Esophagus muscularis mucosa (tissue), 4 donors: ENCODE results near the gene BCL2L1. TPM values are rescaled to one million over a fixed set of nuclear protein-coding genes. Genes with fewer than 3 reads are reported as not detected.

Experiments used
- DNase-seq: peaks from one replicate; pipeline ENCODE4 v3.0.0-alpha.2; 2017; ENCODE audit errors: extremely low spot score
- H3K27ac ChIP-seq, 4 donors: fragments of 200-600 bp; sonication (generic); replicated peaks in 1 of 4; 1 replicate in 3 of 4; 2 replicates in 1 of 4; pipeline ENCODE4 v1.5.1; 2016 to 2019; ENCODE audit warnings: mild to moderate bottlenecking in 1 of 4
- H3K27me3 ChIP-seq, 4 donors: fragments of 200-600 bp; sonication (generic); one replicate each; pipeline versions ENCODE4 v1.5.1 to v1.6.0; 2016 to 2019
- H3K36me3 ChIP-seq, 4 donors: fragments of 200-600 bp; sonication (generic); one replicate each; pipeline ENCODE4 v1.5.1; 2016 to 2019
- H3K4me1 ChIP-seq, 4 donors: fragments of 200-600 bp; sonication (generic); one replicate each; pipeline ENCODE4 v1.5.1; 2016 to 2019
- H3K4me3 ChIP-seq, 4 donors: fragments of 200-600 bp; sonication (generic); 1 replicate in 2 of 4; 2 replicates in 2 of 4; pipeline ENCODE4 v1.5.1; 2016 to 2019; ENCODE audit warnings: mild to moderate bottlenecking in 4 of 4, moderate library complexity in 1 of 4
- H3K9me3 ChIP-seq, 4 donors: fragments of 200-600 bp; sonication (generic); 1 replicate in 3 of 4; 2 replicates in 1 of 4; pipeline ENCODE4 v1.5.1; 2016 to 2019
- EP300 ChIP-seq: sonication (generic); formaldehyde crosslinking; IDR thresholded peaks from one replicate; pipeline ENCODE4 v1.6.1; 2017; ENCODE audit warnings: antibody characterized with exemption
- POLR2A ChIP-seq: fragments of 450-650 bp; IDR thresholded peaks from one replicate; pipeline ENCODE4 v1.6.1; 2017; ENCODE audit warnings: antibody characterized with exemption, moderate library complexity, mild to moderate bottlenecking, low read depth
- POLR2AphosphoS5 ChIP-seq, 2 donors: sonication (generic); formaldehyde crosslinking; IDR thresholded peaks; one replicate each; pipeline ENCODE4 v1.6.1; 2017; ENCODE audit warnings: antibody characterized with exemption in 2 of 2
- whole genome bisulfite sequencing: methylation state at CpG from one replicate; pipeline ENCODE4 v1.1.5; 2018; 5-methylcytosine and 5-hydroxymethylcytosine counted together
- intact Hi-C: fragments of 100-400 bp; cut with DNase I; formaldehyde crosslinking; loops from one replicate; pipeline ENCODE4 v1.15.1; 2023
- total RNA-seq, 4 donors: library from RNA; depleted of rRNA; stranded (reverse); fragments of >200 nt; gene quantifications; one replicate each; pipeline versions ENCODE4 v1.1.0 to v1.2.1, GENCODE V29; 2016
- TF ChIP-seq, protein P1 (sequence below), 3 experiments: fragments of 200-600 bp in 2 of 3; fragments of 450-650 bp in 1 of 3; sonication (generic) in 2 of 3; IDR thresholded peaks; one replicate each; pipeline ENCODE4 v1.5.1; 2017 to 2019; ENCODE audit warnings: antibody characterized with exemption in 3 of 3, mild to moderate bottlenecking in 2 of 3, moderate library complexity in 1 of 3

Gene BCL2L1
- total RNA-seq: 100 to 1,000 TPM in 3 of 4 donors, 10 to 100 TPM in 1; 94.3 to 181 (median 140) TPM

DNA sequence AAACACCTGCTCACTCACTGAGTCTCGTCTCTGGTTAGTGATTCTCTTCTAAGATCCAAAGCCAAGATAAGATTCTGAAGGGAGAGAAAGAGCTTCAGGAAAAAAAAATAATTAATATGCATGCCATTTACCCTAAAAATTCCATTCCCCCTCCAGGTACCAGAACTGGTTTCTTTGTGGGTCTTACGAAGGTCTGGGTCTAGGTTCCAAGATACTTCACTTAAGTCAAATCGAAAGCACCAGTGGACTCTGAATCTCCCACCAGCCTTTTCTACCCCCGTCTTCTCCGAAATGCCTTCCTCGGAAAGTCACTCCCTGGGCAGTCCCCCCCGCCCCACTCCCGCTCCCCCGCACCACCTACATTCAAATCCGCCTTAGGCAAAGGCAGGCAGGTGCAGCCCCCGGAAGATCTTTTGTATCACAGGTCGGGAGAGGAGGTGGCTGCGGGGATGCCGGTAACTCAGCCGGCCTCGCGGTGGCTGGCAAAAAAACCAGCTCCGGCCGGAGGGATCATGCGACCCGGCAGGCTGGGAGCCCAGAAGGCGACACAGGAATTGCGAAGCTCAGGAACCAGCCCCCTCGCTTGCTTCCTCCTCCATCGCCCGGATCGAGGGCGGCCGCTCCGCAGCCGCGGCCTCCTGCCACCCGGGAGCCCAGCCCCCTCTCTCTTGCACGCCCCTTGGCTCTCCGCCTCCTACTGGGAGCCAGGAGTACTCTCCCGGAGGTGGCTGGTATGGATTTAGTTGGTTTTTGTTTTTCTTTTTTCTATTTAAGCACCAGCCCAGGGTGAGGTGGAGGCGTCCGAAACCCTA lies at the start of gene BCL2L1:
TSS of gene BCL2L1 (minus strand) at position 612 of the 812 bp plus-strand sequence. CDS start 650 bp downstream, outside the sequence.
- peak; percentile 95 for DNase-seq
- Histone ChIP-seq H3K4me3 (peak within 1 kb of the TSS; percentile 73 to 89 (median 82)), H3K27me3 (no peaks in the 10 kb centered on the region), H3K36me3 (peaks cover 0 to 32% (median 4%) of the 10 kb centered on the region in 4 donors), H3K4me1 (peaks cover 21 to 49% (median 41%) of the 10 kb centered on the region in 4 donors), H3K9me3 (no peaks in the 10 kb centered on the region), H3K27ac (peak within 1 kb of the TSS; percentile 93 to 99 (median 96))
- 0% methylated on average over 19 of the region's 38 CpGs for WGBS
- intact Hi-C loops: loop anchor here (5.0 kb wide), 1 partner anchor 150 kb away; no protein-coding TSS in a partner anchor
- TF ChIP-seq POLR2A: peak; percentile 53
- TF ChIP-seq POLR2AphosphoS5 (IDR thresholded peaks at IDR 0.05): peak; percentile 83 to 84
- TF ChIP-seq, protein P1, sequence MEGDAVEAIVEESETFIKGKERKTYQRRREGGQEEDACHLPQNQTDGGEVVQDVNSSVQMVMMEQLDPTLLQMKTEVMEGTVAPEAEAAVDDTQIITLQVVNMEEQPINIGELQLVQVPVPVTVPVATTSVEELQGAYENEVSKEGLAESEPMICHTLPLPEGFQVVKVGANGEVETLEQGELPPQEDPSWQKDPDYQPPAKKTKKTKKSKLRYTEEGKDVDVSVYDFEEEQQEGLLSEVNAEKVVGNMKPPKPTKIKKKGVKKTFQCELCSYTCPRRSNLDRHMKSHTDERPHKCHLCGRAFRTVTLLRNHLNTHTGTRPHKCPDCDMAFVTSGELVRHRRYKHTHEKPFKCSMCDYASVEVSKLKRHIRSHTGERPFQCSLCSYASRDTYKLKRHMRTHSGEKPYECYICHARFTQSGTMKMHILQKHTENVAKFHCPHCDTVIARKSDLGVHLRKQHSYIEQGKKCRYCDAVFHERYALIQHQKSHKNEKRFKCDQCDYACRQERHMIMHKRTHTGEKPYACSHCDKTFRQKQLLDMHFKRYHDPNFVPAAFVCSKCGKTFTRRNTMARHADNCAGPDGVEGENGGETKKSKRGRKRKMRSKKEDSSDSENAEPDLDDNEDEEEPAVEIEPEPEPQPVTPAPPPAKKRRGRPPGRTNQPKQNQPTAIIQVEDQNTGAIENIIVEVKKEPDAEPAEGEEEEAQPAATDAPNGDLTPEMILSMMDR (IDR thresholded peaks at IDR 0.05): peak; percentile 46 to 82 (median 63)
- no peak for TF ChIP-seq EP300

DNA sequence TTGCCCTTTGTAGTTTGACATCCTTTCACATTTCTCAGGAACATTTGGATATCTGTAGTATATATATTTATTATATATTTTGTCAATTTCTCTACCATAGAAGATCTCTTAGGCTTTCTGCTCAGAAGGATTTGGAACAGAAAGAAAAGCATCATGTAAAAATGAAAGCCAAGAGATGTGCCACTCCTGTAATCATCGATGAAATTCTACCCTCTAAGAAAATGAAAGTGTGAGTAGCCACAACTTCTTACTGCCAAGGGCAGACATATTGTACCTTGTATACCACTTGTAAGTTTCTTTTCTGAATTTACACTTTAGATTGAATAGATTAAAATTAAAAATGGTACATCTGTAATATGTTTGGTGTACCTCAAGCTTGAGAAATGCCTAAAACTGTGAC lies 47.6 kb upstream of the BCL2L1 start:
- Histone ChIP-seq H3K9me3 (no peaks in the 10 kb centered on the region), H3K36me3 (no peaks in the 10 kb centered on the region), H3K4me1 (no peaks in the 10 kb centered on the region), H3K27ac (no peak overlapping the region), H3K4me3 (no peak overlapping the region), H3K27me3 (no peaks in the 10 kb centered on the region)
- no peak for DNase-seq
- no peak for TF ChIP-seq POLR2A
- TF ChIP-seq POLR2AphosphoS5 (IDR thresholded peaks at IDR 0.05): no peak
- TF ChIP-seq EP300: no peak
- TF ChIP-seq, protein P1 (IDR thresholded peaks at IDR 0.05): no peak
- intact Hi-C loops: no loop called here
- 92% methylated on average over 1 of the region's 1 CpG for WGBS

DNA sequence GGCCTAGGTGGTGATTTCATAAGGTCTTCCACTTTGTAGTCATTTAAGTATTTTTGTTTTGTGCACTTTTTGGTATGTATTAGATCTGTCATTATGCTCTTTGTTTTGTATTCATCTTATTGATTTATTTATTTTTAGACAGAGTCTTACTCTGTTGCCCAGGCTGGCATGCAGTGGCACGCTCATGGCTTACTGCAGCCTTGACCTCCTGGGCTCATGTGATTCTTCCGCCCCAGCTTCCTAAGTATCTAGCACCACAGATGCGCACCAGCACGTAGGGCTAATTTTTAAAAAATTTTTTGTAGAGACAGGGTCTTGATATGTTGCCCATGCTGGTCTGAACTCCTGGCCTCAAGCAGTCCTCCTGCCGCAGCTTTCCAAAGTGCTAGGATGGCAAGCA lies 47.0 kb upstream of the BCL2L1 start:
- DNase-seq: no peak
- Histone ChIP-seq H3K4me1 (no peaks in the 10 kb centered on the region), H3K27me3 (no peaks in the 10 kb centered on the region), H3K9me3 (no peaks in the 10 kb centered on the region), H3K27ac (no peak overlapping the region), H3K4me3 (no peak overlapping the region), H3K36me3 (no peaks in the 10 kb centered on the region)
- 95% methylated on average over 5 of the region's 5 CpGs for WGBS
- intact Hi-C loops: no loop called here
- TF ChIP-seq, protein P1 (IDR thresholded peaks at IDR 0.05): no peak
- TF ChIP-seq POLR2A (no peak), EP300 (no peak), POLR2AphosphoS5 (IDR thresholded peaks at IDR 0.05) (no peak)

DNA sequence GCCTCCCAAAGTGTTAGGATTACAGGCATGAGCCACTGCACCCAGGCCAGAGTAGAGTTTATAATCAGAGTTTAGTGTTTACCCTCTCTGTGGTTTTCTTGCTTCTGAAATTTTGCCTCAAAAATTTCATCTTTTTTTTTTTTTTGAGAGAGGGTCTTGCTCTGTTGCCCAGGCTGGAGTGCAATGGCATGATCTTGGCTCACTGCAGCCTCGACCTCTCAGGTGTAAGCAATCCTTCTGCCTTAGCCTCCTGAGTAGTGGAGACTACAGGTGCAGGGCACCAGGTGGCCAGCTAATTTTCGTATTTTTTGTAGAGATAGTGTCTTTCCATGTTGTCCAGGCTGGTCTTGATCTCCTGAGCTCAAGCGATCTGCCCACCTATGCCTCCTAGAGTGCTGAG lies 45.1 kb upstream of the BCL2L1 start:
- no peak for DNase-seq
- no peaks in the 10 kb centered on the region for H3K9me3 ChIP-seq
- TF ChIP-seq, protein P1 (IDR thresholded peaks at IDR 0.05): no peak
- no peak for TF ChIP-seq EP300
- TF ChIP-seq POLR2AphosphoS5 (IDR thresholded peaks at IDR 0.05): no peak
- TF ChIP-seq POLR2A: no peak
- H3K27ac ChIP-seq: no peak overlapping the region
- no peaks in the 10 kb centered on the region for H3K4me1 ChIP-seq
- no peaks in the 10 kb centered on the region for H3K36me3 ChIP-seq
- H3K27me3 ChIP-seq: no peaks in the 10 kb centered on the region
- 100% methylated on average over 3 of the region's 3 CpGs for WGBS
- intact Hi-C loops: no loop called here
- no peak overlapping the region for H3K4me3 ChIP-seq
